B cell (primary cell): ENCODE measurements around the gene UTP25. TPM values are rescaled to one million over a fixed set of nuclear protein-coding genes. Genes with fewer than 3 reads are reported as not detected.

Experiments used
- ATAC-seq: fragments of 200-7000 bp; cut with Tn5 transposase; one replicate; pipeline ENCODE4 v1.10.0; 2021; ENCODE audit warnings: low read depth, mild to moderate bottlenecking, moderate number of reproducible peaks, moderate library complexity
- CTCF ChIA-PET: fragments of 350-600 bp; sonication (Branson Sonifier 250); formaldehyde crosslinking; loops from one replicate; lab custom pipeline; 2021; ENCODE audit warnings: antibody characterized with exemption, inconsistent platforms; lab: Charles Lee
- POLR2A ChIA-PET: fragments of 350-600 bp; sonication (Branson Sonifier 250); formaldehyde crosslinking; loops from one replicate; lab custom pipeline; 2021; ENCODE audit warnings: antibody characterized with exemption; lab: Charles Lee
- DNase-seq: peaks from one replicate; pipeline ENCODE4 v3.0.0; 2013
- H2AFZ ChIP-seq: 2 replicates; pipeline ENCODE4 v1.6.1; 2012; ENCODE audit warnings: mild to moderate bottlenecking, low read depth, low read length; ENCODE audit not compliant: insufficient read depth, poor library complexity, severe bottlenecking
- H3K27ac ChIP-seq, 2 donors: 1 replicate in 1 of 2; 2 replicates in 1 of 2; pipeline ENCODE4 v1.5.1; 2012 to 2013; ENCODE audit warnings: low read length in 2 of 2, mild to moderate bottlenecking in 2 of 2, moderate library complexity in 1 of 2
- H3K27me3 ChIP-seq, 4 experiments: fragments of 200-600 bp in 1 of 4; sonication (generic) in 1 of 4; replicated peaks in 1 of 4; 1 replicate in 2 of 4; 2 replicates in 2 of 4; pipeline versions ENCODE4 v1.6.1 to v1.7.0; 2013 to 2016; ENCODE audit warnings: low read length in 3 of 4, mild to moderate bottlenecking in 2 of 4, mixed read lengths in 1 of 4, moderate library complexity in 1 of 4; ENCODE audit not compliant: insufficient read depth in 4 of 4, control insufficient read depth in 3 of 4; ENCODE audit errors: control extremely low read depth in 1 of 4
- H3K36me3 ChIP-seq, 2 experiments: replicated peaks in 1 of 2; 1 replicate in 1 of 2; 2 replicates in 1 of 2; pipeline versions ENCODE4 v1.6.1 to v1.7.1; 2013; ENCODE audit warnings: low read length in 1 of 2; ENCODE audit not compliant: insufficient read depth in 2 of 2, control insufficient read depth in 1 of 2; ENCODE audit errors: control extremely low read depth in 1 of 2, extremely low read depth in 1 of 2
- H3K4me1 ChIP-seq, 2 donors: fragments of 200-600 bp in 1 of 2; sonication (generic) in 1 of 2; 1 replicate in 1 of 2; 2 replicates in 1 of 2; pipeline versions ENCODE4 v1.5.1 to v1.6.1; 2013 to 2017; ENCODE audit warnings: low read length in 2 of 2; ENCODE audit not compliant: control insufficient read depth in 2 of 2, insufficient read depth in 2 of 2
- H3K4me2 ChIP-seq: replicated peaks from 2 replicates; pipeline ENCODE3; 2012; ENCODE audit warnings: mild to moderate bottlenecking, low read depth, low read length; ENCODE audit not compliant: poor library complexity, severe bottlenecking
- H3K4me3 ChIP-seq, 5 experiments: fragments of 200-600 bp in 1 of 5; sonication (generic) in 1 of 5; 1 replicate in 3 of 5; 2 replicates in 2 of 5; pipeline versions ENCODE4 v1.5.1 to v1.7.0; 2011 to 2016; ENCODE audit warnings: low read length in 4 of 5, mild to moderate bottlenecking in 4 of 5, low read depth in 2 of 5, control low read depth in 1 of 5, moderate library complexity in 1 of 5; ENCODE audit not compliant: insufficient read depth in 1 of 5; ENCODE audit errors: control extremely low read depth in 1 of 5, extremely low read depth in 1 of 5
- H3K79me2 ChIP-seq: fragments of 200-600 bp; sonication (generic); one replicate; pipeline ENCODE4 v1.6.0; 2016; ENCODE audit warnings: low read length; ENCODE audit not compliant: control insufficient read depth, insufficient read depth
- H3K9ac ChIP-seq: fragments of 200-600 bp; sonication (generic); 2 replicates; pipeline ENCODE4 v1.6.1; 2017; ENCODE audit warnings: mild to moderate bottlenecking, low read length, moderate library complexity
- H3K9me3 ChIP-seq, 3 donors: one replicate each; pipeline versions ENCODE4 v1.6.1 to v1.7.1; 2013; ENCODE audit warnings: low read length in 2 of 3; ENCODE audit not compliant: control insufficient read depth in 2 of 3, insufficient read depth in 1 of 3; ENCODE audit errors: control extremely low read depth in 1 of 3
- H4K20me1 ChIP-seq: 2 replicates; pipeline ENCODE4 v1.6.0; 2012; ENCODE audit warnings: mild to moderate bottlenecking, low read length; ENCODE audit not compliant: insufficient read depth, control insufficient read depth, poor library complexity, severe bottlenecking
- H3K27ac Mint-ChIP-seq: one replicate; pipeline ENCODE4 v1.8.0; 2021; ENCODE audit warnings: mixed read lengths
- H3K27me3 Mint-ChIP-seq: one replicate; pipeline ENCODE4 v1.8.0; 2021; ENCODE audit warnings: mixed read lengths
- H3K4me1 Mint-ChIP-seq: one replicate; pipeline ENCODE4 v1.8.0; 2021; ENCODE audit warnings: mixed read lengths
- H3K4me3 Mint-ChIP-seq: one replicate; pipeline ENCODE4 v1.8.0; 2021; ENCODE audit warnings: mixed read lengths
- H3K9me3 Mint-ChIP-seq: one replicate; pipeline ENCODE4 v1.8.0; 2022; ENCODE audit warnings: mixed read lengths; ENCODE audit not compliant: insufficient read depth
- CTCF ChIP-seq: fragments of 200-600 bp; IDR thresholded peaks from one replicate; pipeline ENCODE4 v1.8.0; 2022; ENCODE audit warnings: antibody characterized with exemption, mild to moderate bottlenecking
- EZH2 ChIP-seq: IDR thresholded peaks from 2 replicates; pipeline ENCODE4 v1.6.1; 2012; ENCODE audit warnings: borderline replicate concordance, low read depth, mild to moderate bottlenecking, moderate library complexity, low read length; ENCODE audit not compliant: insufficient read depth, poor library complexity, severe bottlenecking
- WGBS: methylation state at CpG from one replicate; pipeline ENCODE4 v1.1.5; 2013; ENCODE audit warnings: missing lambda C conversion rate; ENCODE audit not compliant: insufficient coverage; 5-methylcytosine and 5-hydroxymethylcytosine counted together
- intact Hi-C: fragments of 100-400 bp; cut with micrococcal nuclease; formaldehyde crosslinking; loops from one replicate; pipeline ENCODE4 v1.10.0; 2022
- polyA plus RNA-seq: library from polyadenylated mRNA; depleted of rRNA; stranded (reverse); fragments of >200 nt; gene quantifications from 2 replicates; pipeline ENCODE4 v1.2.3, GENCODE V29; 2012
- total RNA-seq, 2 donors: library from RNA; stranded (reverse); fragments of 120-200 nt in 1 of 2; gene quantifications; 1 replicate in 1 of 2; 2 replicates in 1 of 2; pipeline versions ENCODE4 v1.2.3 to v1.2.4, GENCODE V29; 2013 to 2022

Gene UTP25
- total and polyA plus RNA-seq, 2 donors (not counting 1 experiment from before 2014, with no cell fraction given), result 6.2 to 16.6 TPM

- Histone ChIP-seq H3K27ac (no peak overlapping the region), H3K4me3 (no peak overlapping the region), H3K36me3 (no peaks in the 10 kb centered on the region), H3K79me2 (no peaks in the 10 kb centered on the region), H3K9me3 (no peaks in the 10 kb centered on the region), H3K27me3 (peaks cover 0 to 17% (median 13%) of the 10 kb centered on the region in 4 experiments), H3K9ac (no peak overlapping the region), H3K4me1 (no peaks in the 10 kb centered on the region), H2AFZ (no peak overlapping the region), H4K20me1 (no peaks in the 10 kb centered on the region), H3K4me2 (no peak overlapping the region)
- Mint-ChIP-seq H3K9me3 (no peaks in the 10 kb centered on the region), H3K27me3 (peaks cover 38% of the 10 kb centered on the region), H3K4me1 (peaks cover under 1% of the 10 kb centered on the region), H3K27ac (no peak overlapping the region), H3K4me3 (no peak overlapping the region)
- DNase-seq (no peak), ATAC-seq (no peak)
- ChIA-PET CTCF (interaction anchor here (1.4 kb wide), 1 partner anchor 10 kb away, joined by 3 read pairs; the partner anchor contains the start of gene UTP25), POLR2A (no interaction called here)
- intact Hi-C loops, result no loop called here
- 100% methylated on average over 1 of the region's 1 CpG for WGBS
- no peak for TF ChIP-seq EZH2
These were observed 10.1 kb upstream of the UTP25 start for GRCh38 chr1:209817691-209818090.

GRCh38 chr1:209819058-209819457, 8.7 kb upstream of the UTP25 start:
- Mint-ChIP-seq H3K27me3 (peaks cover 44% of the 10 kb centered on the region), H3K9me3 (no peaks in the 10 kb centered on the region), H3K4me1 (peaks cover 6% of the 10 kb centered on the region), H3K4me3 (no peak overlapping the region), H3K27ac (no peak overlapping the region)
- no CpG with 5 or more reads among the region's 1 CpG for WGBS
- Histone ChIP-seq H3K9ac (no peak overlapping the region), H2AFZ (no peak overlapping the region), H3K27ac (no peak overlapping the region), H3K4me3 (no peak overlapping the region), H4K20me1 (no peaks in the 10 kb centered on the region), H3K27me3 (peaks cover 0 to 23% (median 13%) of the 10 kb centered on the region in 4 experiments), H3K9me3 (no peaks in the 10 kb centered on the region), H3K79me2 (no peaks in the 10 kb centered on the region), H3K4me2 (no peak overlapping the region), H3K36me3 (no peaks in the 10 kb centered on the region), H3K4me1 (peaks cover 0 to 3% of the 10 kb centered on the region in 2 donors)
- no peak for ATAC-seq
- CTCF ChIA-PET, result interaction anchor here (1.3 kb wide), 1 partner anchor 44 kb away, joined by 5 read pairs; no protein-coding TSS in a partner anchor
- DNase-seq, result no peak
- intact Hi-C loops, result no loop called here
- POLR2A ChIA-PET, result no interaction called here
- TF ChIP-seq CTCF, result no peak
- no peak for TF ChIP-seq EZH2
